ENCODE results near the gene JMJD1C. TPM values are rescaled to one million over a fixed set of nuclear protein-coding genes. Genes with fewer than 3 reads are reported as not detected.

The JMJD1C gene
- total RNA-seq, 4 donors from 2014 or later = 76.2 to 150 (median 101) TPM

DNA sequence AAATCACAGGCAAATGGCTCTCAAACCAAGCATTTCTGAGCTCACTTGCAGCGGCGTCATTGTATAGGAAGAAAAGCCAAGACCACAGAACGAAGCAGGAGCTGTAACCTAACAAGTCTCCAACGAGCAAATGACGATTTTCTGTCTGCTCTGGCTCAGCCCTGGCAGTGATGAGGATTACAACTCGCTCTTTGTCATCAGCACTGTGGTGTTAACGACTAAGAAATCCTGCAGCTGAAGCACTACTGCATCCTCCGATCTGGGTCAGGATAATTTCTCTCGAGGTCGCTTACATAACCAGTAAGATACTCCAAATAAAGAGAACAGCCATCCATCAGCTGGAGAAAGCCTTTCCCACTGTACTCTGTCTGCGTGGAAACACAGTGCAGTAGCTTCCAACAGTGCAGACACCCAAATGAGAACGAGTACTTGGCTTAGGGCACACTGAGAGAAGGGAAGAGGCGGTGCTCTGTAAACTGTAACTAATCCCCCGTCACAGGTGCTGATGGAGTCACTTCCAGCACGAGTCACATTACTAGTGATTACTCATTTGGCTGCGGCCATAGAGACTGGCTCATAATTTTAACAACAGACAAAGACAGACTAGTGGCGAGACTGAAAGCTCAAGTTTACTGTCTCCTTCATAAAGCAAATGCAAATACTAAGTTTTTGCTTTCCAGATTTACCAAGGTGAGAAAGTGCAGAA is 196.8 kb downstream of the JMJD1C start:
- 1% methylated on average over 14 to 17 of the region's 17 CpGs for WGBS, 2 donors (ENCODE audit: low coverage in 1 of 2)
- peak; percentile 97 for ATAC-seq
- Histone ChIP-seq H3K9me3 (no peaks in the 10 kb centered on the region), H3K36me3 (no peaks in the 10 kb centered on the region), H3K4me3 (peak overlapping the region; percentile 51 to 86), H3K27ac (peak overlapping the region; percentile 84 to 98 (median 90)), H3K27me3 (no peaks in the 10 kb centered on the region), H3K4me1 (peaks cover 0 to 46% (median 9%) of the 10 kb centered on the region in 3 donors)
- TF ChIP-seq CTCF (IDR thresholded peaks at IDR 0.05) (peak; percentile 8 to 75 (median 52)), POLR2A (IDR thresholded peaks at IDR 0.05) (peak; percentile 76 to 86), EP300 (IDR thresholded peaks at IDR 0.05) (no peak), POLR2AphosphoS5 (IDR thresholded peaks at IDR 0.05) (peak; percentile 98)

DNA sequence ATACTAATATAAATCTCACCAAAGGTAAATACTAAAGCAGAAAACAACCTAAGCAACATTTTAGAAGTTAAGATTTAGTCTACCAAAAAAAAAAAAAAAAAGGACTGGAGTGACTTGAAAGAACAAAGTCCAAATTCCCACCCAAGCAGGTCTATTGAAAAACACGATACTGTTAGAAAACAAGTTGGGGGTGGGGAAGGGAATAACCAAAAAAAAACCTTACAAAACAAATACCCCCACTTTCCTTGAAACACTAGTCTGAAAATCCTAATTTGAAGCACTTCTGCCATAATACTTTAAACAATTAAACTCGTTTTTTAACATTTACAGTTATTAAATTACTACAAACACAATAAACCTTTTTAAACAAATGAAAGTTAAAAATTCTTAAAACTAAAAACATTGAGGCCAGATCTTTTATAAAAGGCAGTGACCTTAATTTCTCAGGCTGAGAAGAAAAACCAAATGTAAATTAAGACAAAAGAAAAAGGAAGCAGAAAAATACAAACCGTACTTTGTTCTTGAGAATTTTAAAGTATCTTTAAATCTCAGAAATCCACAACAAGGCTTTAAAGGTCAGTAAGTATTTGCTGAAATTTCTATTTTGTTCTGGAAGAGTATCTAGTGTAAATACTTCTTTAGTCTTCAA is 197.5 kb downstream of the JMJD1C start:
- peak overlapping the region; percentile 84 to 98 (median 90) for H3K27ac ChIP-seq
- H3K4me1 ChIP-seq = peaks cover 0 to 46% (median 9%) of the 10 kb centered on the region in 3 donors
- H3K27me3 ChIP-seq = no peaks in the 10 kb centered on the region
- peak overlapping the region; percentile 51 to 86 for H3K4me3 ChIP-seq
- H3K36me3 ChIP-seq = no peaks in the 10 kb centered on the region
- H3K9me3 ChIP-seq = no peaks in the 10 kb centered on the region
- WGBS, 2 donors (ENCODE audit: low coverage in 1 of 2) = 0 to 4% methylated on average over 3 of the region's 3 CpGs
- ATAC-seq = no peak
- TF ChIP-seq EP300 (IDR thresholded peaks at IDR 0.05) = no peak
- no peak for TF ChIP-seq POLR2A (IDR thresholded peaks at IDR 0.05)
- no peak for TF ChIP-seq CTCF (IDR thresholded peaks at IDR 0.05)
- TF ChIP-seq POLR2AphosphoS5 (IDR thresholded peaks at IDR 0.05) = no peak

DNA sequence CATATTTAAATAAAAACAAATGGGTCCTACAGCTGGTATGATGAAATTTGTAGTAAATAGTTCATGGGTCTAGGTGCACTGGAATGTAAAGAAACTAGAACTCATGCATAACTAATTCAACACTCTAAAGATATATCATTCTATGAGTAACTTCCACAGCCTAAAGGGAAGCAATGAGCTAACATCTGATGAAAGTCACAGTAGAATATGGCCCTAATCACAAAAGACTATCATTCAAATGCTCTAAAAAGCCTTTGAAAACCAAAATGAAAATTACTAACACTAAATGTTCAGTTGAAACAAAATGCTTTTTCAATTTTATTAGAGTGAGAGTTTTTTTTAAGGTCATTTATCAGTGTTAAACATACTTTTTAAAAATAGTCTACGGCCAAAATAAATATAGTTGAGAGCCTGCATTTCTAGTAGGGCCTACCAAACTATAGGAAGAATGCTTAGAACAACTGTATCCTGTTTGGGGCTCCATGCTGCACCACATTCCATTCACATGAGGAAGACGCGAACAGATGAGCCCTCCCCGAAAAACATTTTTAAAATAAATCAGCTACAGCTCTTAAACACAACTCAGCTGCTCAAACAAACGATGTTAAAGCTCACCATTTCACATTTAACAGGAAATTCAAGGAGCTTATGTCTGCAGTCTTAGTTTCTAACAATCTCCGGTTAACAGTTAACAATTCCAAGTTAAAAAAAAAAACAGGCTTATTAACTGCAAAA is 198.2 kb downstream of the JMJD1C start:
- Histone ChIP-seq H3K4me3 (peak overlapping the region; percentile 51 to 86), H3K36me3 (no peaks in the 10 kb centered on the region), H3K4me1 (peaks cover 3 to 48% (median 11%) of the 10 kb centered on the region in 3 donors), H3K27me3 (no peaks in the 10 kb centered on the region), H3K9me3 (no peaks in the 10 kb centered on the region), H3K27ac (peak overlapping the region; percentile 84 to 98 (median 90))
- no peak for ATAC-seq
- WGBS, 2 donors (ENCODE audit: low coverage in 1 of 2) = 0% methylated on average over 6 of the region's 6 CpGs
- TF ChIP-seq EP300 (IDR thresholded peaks at IDR 0.05) (no peak), POLR2AphosphoS5 (IDR thresholded peaks at IDR 0.05) (peak; percentile 50)

GRCh38 chr10:63266391-63267316 is 199.1 kb downstream of the JMJD1C start:
- H3K4me3 ChIP-seq = peak overlapping the region; percentile 51 to 86
- no peaks in the 10 kb centered on the region for H3K27me3 ChIP-seq
- H3K36me3 ChIP-seq = no peaks in the 10 kb centered on the region
- no peaks in the 10 kb centered on the region for H3K9me3 ChIP-seq
- TF ChIP-seq EP300 (IDR thresholded peaks at IDR 0.05) = no peak
- TF ChIP-seq CTCF (IDR thresholded peaks at IDR 0.05) = no peak
- TF ChIP-seq POLR2AphosphoS5 (IDR thresholded peaks at IDR 0.05) = no peak
- no peak for TF ChIP-seq POLR2A (IDR thresholded peaks at IDR 0.05)
- ATAC-seq = no peak
- 1 to 2% methylated on average over 6 of the region's 6 CpGs for WGBS, 2 donors (ENCODE audit: low coverage in 1 of 2)
- peak overlapping the region; percentile 84 to 98 (median 90) for H3K27ac ChIP-seq
- H3K4me1 ChIP-seq = peaks cover 13 to 58% (median 18%) of the 10 kb centered on the region in 3 donors
